GM12874 (cell line): Measurements from ENCODE around the gene MRTFA.

Experiments used
- TF ChIP-seq, protein P1 (sequence below): IDR thresholded peaks from 2 replicates; pipeline ENCODE4 v1.5.1; 2011; ENCODE audit warnings: low read depth, mild to moderate bottlenecking, control low read depth, low read length, moderate library complexity; ENCODE audit not compliant: insufficient read depth

Gene MRTFA

GRCh38 chr22:40408718-40409612 lies 227.6 kb downstream of the MRTFA start:
- TF ChIP-seq, protein P1, sequence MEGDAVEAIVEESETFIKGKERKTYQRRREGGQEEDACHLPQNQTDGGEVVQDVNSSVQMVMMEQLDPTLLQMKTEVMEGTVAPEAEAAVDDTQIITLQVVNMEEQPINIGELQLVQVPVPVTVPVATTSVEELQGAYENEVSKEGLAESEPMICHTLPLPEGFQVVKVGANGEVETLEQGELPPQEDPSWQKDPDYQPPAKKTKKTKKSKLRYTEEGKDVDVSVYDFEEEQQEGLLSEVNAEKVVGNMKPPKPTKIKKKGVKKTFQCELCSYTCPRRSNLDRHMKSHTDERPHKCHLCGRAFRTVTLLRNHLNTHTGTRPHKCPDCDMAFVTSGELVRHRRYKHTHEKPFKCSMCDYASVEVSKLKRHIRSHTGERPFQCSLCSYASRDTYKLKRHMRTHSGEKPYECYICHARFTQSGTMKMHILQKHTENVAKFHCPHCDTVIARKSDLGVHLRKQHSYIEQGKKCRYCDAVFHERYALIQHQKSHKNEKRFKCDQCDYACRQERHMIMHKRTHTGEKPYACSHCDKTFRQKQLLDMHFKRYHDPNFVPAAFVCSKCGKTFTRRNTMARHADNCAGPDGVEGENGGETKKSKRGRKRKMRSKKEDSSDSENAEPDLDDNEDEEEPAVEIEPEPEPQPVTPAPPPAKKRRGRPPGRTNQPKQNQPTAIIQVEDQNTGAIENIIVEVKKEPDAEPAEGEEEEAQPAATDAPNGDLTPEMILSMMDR, result no peak

DNA sequence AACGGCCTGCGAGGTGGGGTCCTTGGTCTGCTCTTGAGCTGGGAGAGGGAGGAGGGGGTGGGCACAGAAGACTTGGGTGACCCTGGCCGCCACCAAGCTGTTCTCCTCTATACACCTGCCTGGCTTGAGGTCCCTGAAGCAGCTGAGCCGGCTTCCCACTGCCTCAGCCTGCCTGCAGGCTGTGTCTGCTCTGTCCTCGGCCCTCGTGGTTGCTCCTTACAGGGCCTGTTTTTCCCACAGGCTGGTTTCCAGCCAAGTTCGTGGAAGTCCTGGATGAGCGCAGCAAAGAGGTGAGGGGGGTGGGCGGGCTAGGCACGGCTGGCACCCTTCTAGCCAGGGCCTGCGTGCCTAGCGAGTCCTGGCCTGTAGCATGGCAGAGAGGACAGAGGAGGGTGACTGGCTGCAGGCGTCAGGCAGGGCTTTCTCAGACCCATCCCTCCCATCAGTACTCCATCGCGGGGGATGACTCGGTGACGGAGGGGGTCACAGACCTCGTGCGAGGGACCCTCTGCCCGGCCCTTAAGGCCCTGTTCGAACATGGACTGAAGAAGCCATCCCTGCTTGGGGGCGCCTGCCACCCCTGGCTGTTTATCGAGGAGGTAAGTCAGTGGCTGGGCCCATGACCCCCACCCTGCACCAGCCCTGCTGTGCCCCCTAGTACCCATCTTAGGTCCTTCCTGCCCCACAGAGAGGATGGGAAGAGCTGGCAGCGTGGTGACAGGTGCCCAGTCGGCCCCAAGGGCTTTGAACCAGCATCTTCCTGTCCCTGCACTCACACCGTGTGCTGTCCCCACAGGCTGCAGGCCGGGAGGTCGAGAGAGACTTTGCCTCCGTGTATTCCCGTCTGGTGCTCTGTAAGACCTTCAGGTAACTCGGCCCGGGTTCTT lies 228.4 kb downstream of the MRTFA start:
- TF ChIP-seq, protein P1, result no peak

GRCh38 chr22:40407021-40407761 lies 229.3 kb downstream of the MRTFA start:
- TF ChIP-seq, protein P1, result no peak

- TF ChIP-seq, protein P1, result no peak
These were observed 230.2 kb downstream of the MRTFA start for GRCh38 chr22:40406063-40406890.

- TF ChIP-seq, protein P1, result no peak
These were observed 231.1 kb downstream of the MRTFA start for GRCh38 chr22:40405178-40406062.
